ENCODE measurements around the gene MAD1L1.

Gene MAD1L1

DNA sequence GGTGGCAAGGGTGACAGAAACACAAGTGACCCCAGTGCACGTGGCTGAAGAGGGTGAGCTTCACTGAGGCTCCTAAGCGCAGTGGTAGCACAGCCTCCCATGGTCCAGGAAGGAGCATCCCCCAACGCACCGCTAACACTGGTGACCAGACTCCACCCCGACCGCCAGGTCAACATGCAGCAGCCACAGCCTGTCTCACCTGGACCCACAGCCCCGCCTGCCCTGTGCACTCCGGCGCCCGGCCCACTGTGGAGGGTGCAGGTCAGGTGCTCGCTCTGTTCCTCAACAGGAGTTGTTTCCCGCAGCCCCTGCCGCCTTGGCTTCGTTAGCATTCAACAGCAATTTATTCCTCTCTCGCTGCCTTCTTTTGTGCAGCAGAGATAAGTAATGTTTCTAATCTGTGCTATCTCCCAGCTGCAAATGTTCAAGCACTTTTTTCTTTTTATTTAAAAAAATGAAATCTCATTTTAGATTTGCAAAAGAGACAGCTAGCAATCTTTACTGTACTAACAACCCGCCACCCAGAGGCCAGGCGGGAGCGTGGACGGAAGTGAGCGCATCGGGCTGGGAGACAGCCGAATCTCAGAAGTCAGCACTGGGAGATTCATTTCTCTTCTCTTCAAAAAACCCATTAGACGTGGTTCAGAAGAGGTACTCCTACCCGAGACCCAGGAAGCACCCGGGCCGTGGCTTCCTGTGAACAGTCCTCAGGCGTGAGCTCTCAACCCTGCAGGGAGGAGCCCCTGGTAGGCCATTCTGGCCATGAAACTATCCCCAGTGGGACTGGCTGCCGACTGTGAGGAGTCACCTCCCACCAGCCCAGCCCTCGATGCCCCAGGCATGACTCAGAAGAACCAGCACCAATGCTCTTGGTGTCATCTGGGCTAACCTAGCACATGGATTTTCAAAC lies 133.4 kb downstream of the MAD1L1 start:
- H3K9me3 ChIP-seq, result no peaks in the 10 kb centered on the region
- no peak for DNase-seq
- TF ChIP-seq, protein P1, sequence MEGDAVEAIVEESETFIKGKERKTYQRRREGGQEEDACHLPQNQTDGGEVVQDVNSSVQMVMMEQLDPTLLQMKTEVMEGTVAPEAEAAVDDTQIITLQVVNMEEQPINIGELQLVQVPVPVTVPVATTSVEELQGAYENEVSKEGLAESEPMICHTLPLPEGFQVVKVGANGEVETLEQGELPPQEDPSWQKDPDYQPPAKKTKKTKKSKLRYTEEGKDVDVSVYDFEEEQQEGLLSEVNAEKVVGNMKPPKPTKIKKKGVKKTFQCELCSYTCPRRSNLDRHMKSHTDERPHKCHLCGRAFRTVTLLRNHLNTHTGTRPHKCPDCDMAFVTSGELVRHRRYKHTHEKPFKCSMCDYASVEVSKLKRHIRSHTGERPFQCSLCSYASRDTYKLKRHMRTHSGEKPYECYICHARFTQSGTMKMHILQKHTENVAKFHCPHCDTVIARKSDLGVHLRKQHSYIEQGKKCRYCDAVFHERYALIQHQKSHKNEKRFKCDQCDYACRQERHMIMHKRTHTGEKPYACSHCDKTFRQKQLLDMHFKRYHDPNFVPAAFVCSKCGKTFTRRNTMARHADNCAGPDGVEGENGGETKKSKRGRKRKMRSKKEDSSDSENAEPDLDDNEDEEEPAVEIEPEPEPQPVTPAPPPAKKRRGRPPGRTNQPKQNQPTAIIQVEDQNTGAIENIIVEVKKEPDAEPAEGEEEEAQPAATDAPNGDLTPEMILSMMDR (IDR thresholded peaks at IDR 0.05; ENCODE audit: low read depth, low read length), result no peak

DNA sequence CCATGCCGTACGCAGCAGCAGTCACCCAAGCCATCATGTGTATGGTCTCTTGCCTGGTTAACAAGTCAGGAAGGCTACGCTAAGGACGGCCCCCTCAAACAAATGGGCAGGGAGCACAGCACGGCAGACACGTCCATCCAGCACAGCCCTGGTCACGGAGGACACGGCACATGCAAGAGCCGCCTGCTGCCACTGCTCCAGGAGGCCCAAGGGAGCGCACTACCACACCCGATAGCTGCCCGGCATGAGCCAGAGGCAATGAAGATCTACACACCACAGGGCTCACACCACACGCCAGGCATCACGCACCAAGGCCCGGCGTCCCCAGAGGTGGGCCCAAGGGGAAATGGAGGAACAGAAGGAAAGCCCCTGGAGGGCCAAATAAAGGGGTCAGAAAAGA lies 134.2 kb downstream of the MAD1L1 start:
- Histone ChIP-seq H3K4me1 (peaks cover 17% of the 10 kb centered on the region), H3K4me3 (ENCODE audit: low read depth, low read length) (no peak overlapping the region), H3K27me3 (no peaks in the 10 kb centered on the region), H3K9me3 (no peaks in the 10 kb centered on the region), H3K36me3 (no peaks in the 10 kb centered on the region)
- DNase-seq, result no peak
- TF ChIP-seq, protein P1 (IDR thresholded peaks at IDR 0.05; ENCODE audit: low read depth, low read length), result no peak

More for the DNA sequence above, 133.4 kb downstream of the MAD1L1 start:
- no peaks in the 10 kb centered on the region for H3K27me3 ChIP-seq
- no peak overlapping the region for H3K4me3 ChIP-seq (ENCODE audit: low read depth, low read length)
- no peaks in the 10 kb centered on the region for H3K36me3 ChIP-seq
- peaks cover 23% of the 10 kb centered on the region for H3K4me1 ChIP-seq

GRCh38 chr7:2098056-2098455 lies 134.7 kb downstream of the MAD1L1 start:
- H3K9me3 ChIP-seq, result no peaks in the 10 kb centered on the region
- peaks cover 14% of the 10 kb centered on the region for H3K4me1 ChIP-seq
- no peak for DNase-seq
- H3K27me3 ChIP-seq, result no peaks in the 10 kb centered on the region
- no peaks in the 10 kb centered on the region for H3K36me3 ChIP-seq
- TF ChIP-seq, protein P1 (IDR thresholded peaks at IDR 0.05; ENCODE audit: low read depth, low read length), result no peak
- H3K4me3 ChIP-seq (ENCODE audit: low read depth, low read length), result no peak overlapping the region

DNA sequence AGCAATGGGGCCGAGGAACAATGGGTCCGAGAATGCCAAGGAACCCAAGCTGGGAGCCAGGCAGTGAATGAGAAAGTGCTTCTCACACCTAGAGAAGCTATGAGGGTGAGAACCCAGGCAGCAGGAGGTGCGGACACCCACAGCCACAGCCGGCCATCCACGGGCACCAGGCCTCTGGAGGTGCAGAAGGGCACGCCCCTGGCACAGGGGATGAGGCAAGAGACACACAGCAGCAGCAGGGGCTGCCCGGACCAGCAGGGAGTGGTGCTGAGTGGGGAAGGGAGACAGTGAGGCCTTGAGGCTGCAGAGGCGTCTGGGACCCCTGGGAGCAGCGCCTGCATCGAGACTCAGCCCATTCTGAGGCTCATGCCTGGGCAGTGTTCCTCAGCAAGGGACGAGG lies 135.3 kb downstream of the MAD1L1 start:
- no peaks in the 10 kb centered on the region for H3K9me3 ChIP-seq
- H3K36me3 ChIP-seq, result no peaks in the 10 kb centered on the region
- no peaks in the 10 kb centered on the region for H3K27me3 ChIP-seq
- DNase-seq, result no peak
- H3K4me3 ChIP-seq (ENCODE audit: low read depth, low read length), result no peak overlapping the region
- H3K4me1 ChIP-seq, result peaks cover 14% of the 10 kb centered on the region
- TF ChIP-seq, protein P1 (IDR thresholded peaks at IDR 0.05; ENCODE audit: low read depth, low read length), result no peak

GRCh38 chr7:2096692-2097387 lies 135.9 kb downstream of the MAD1L1 start:
- Histone ChIP-seq H3K36me3 (no peaks in the 10 kb centered on the region), H3K4me1 (peaks cover 14% of the 10 kb centered on the region), H3K9me3 (no peaks in the 10 kb centered on the region), H3K27me3 (no peaks in the 10 kb centered on the region), H3K4me3 (ENCODE audit: low read depth, low read length) (no peak overlapping the region)
- no peak for DNase-seq
- TF ChIP-seq, protein P1 (IDR thresholded peaks at IDR 0.05; ENCODE audit: low read depth, low read length), result no peak

DNA sequence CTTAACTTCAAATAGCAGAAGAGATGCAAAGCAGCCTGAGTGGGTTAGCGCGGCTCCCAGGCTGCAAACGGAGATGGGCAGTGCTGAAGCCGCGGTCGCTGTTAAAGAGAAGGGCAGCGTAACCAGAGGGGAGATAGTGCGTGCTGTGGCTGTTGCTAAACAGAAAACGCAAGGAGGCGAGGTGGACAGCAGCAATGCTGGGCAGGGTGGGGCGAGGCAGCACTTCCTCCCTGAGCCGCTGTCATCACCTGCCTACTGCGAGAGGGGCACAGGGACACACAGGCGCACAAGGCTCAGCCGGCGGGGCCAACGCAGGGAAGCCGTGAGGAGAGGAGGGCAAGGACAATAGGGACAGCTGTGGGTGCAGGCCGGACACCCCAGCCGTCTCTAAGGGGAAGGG lies 137.3 kb downstream of the MAD1L1 start:
- no peak for DNase-seq
- no peaks in the 10 kb centered on the region for H3K9me3 ChIP-seq
- TF ChIP-seq, protein P1 (IDR thresholded peaks at IDR 0.05; ENCODE audit: low read depth, low read length), result no peak
- H3K4me1 ChIP-seq, result peaks cover 9% of the 10 kb centered on the region
- H3K27me3 ChIP-seq, result no peaks in the 10 kb centered on the region
- H3K36me3 ChIP-seq, result no peaks in the 10 kb centered on the region
- H3K4me3 ChIP-seq (ENCODE audit: low read depth, low read length), result no peak overlapping the region

All from BE2C (cell line).